LNCaP clone FGC (cell line): ENCODE data around the gene HUNK.

Source experiments
- DNase-seq: peaks from one replicate; pipeline ENCODE4 v3.0.0-alpha.2; 2011; ENCODE audit warnings: low read depth
- H3K4me3 ChIP-seq: 2 replicates; pipeline ENCODE4 v1.5.1; 2011; ENCODE audit warnings: mild to moderate bottlenecking, low read depth, low read length, control low read depth
- TF ChIP-seq, protein P1 (sequence below): IDR thresholded peaks from 2 replicates; pipeline ENCODE4 v1.5.1; 2012; ENCODE audit warnings: mild to moderate bottlenecking; ENCODE audit not compliant: control insufficient read depth, insufficient read depth; ENCODE audit errors: extremely low read depth

The HUNK gene

DNA sequence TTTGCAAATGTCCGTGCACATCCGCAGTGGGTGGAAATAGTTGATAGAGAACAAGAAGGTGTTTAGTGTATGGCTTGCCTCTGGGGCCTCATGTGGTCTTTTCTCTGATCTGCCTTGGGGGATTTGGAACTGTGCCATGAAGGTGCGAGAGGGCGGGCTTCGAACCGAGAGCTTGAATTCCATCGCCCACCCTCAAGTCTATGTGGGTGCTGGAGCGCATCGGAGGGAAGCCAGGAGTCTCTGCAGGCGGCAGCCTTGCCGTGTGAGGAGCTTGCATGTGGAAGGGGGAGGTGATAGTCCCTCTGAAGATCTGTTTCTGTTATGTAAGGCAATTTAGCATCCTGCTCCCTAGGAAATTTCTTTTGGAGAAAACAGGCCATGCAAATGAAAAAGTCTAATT is 119.6 kb downstream of the HUNK start:
- DNase-seq = no peak
- TF ChIP-seq, protein P1, sequence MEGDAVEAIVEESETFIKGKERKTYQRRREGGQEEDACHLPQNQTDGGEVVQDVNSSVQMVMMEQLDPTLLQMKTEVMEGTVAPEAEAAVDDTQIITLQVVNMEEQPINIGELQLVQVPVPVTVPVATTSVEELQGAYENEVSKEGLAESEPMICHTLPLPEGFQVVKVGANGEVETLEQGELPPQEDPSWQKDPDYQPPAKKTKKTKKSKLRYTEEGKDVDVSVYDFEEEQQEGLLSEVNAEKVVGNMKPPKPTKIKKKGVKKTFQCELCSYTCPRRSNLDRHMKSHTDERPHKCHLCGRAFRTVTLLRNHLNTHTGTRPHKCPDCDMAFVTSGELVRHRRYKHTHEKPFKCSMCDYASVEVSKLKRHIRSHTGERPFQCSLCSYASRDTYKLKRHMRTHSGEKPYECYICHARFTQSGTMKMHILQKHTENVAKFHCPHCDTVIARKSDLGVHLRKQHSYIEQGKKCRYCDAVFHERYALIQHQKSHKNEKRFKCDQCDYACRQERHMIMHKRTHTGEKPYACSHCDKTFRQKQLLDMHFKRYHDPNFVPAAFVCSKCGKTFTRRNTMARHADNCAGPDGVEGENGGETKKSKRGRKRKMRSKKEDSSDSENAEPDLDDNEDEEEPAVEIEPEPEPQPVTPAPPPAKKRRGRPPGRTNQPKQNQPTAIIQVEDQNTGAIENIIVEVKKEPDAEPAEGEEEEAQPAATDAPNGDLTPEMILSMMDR = no peak
- no peak overlapping the region for H3K4me3 ChIP-seq

DNA sequence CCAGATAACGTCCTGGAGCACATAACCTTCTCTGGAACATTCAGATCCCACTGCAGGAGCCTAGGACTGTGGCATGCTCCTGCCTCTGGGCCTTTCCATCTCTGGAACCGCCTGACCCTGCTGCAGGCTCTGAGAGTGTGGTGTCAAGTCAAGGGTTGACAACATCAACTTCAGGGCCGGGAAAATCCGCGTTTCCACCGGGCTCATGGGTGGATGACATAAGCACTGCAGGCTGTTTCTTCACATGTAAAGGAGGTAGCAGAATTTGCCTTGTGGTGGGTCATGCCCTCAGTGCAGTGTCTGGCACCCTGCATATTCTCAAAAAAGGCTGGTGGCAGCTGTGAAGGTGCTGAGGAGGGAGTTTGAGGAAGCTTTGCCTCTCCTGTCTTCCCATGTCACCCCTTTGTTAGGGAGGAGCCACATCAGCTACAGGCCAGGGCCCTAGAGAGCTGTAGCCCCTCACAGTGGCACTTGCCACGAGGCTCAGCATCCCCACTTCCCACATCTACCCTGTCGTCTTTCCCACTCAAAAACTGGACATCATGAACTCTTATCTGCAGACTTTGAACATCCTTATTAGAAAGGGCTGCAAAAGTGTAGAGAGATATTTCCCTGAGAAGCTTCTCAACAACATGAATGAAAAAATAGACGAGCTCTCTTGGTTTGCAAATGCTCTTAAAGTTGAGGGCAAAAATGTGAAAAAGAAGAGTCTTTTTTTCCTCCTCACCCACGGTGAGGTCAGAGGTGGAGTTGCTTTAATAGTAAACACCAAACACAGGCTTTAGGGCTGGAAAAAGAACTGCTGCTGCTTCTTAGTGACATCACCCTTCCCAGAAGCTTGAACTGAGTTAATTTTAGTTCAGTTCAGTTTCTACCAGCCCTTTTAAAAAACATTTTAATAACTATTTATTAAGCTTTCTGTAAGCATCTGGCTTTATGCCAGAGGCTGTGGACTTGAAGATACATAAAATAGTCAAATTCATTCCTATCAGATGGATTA is 121.3 kb downstream of the HUNK start:
- TF ChIP-seq, protein P1 = no peak
- no peak overlapping the region for H3K4me3 ChIP-seq
- DNase-seq = no peak

DNA sequence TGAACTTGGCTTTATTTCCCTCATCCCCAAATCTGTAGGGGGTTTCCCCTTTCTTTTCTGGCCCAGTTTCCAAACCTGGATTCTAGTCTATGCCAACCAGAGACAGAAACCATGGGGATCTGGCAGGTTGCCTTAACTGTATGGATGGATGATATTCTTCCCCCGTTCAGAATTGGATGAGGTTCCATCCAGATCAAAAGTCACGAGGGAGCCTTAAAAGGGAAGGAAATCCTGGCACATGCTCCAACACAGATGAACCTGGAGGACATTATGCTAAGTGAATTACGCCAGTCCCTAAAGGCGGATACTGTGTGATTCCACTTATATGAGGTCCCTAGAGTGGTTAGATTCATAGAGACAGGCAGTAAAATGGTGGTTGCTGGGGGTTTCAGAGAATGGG is 124.4 kb downstream of the HUNK start:
- TF ChIP-seq, protein P1 = no peak
- H3K4me3 ChIP-seq = no peak overlapping the region
- no peak for DNase-seq

DNA sequence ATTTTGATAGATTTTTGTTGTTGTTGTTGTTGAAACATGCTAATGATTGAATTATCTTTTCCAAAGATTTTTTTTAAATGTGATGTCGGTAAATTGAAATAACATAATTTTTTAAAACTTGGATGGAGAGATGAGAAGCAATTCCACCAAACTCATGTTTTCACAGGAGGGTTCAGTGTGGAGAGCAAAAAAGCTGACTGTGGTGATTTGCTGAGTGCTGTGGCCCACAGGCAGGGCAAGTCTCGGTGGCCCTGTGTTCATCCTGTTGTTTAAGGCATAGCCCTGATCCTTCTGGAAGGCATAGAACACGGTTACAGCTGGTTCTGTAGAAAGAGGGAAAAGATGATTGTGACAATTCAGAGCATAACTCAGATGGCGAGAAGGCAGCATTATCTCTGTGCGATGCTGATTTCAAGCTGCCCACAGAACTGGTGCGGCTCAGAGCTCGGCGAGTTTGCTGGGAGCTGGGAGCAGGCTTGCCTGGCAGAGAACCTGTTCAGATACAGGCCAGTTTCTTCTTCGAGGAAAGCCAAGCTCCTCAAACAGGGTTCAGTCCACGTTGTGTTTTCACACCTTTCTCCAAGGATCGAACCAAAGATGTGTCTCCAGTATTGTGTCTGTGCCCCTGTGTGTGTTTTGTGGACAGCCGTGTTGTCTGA is 127.1 kb downstream of the HUNK start:
- TF ChIP-seq, protein P1 = no peak
- DNase-seq = no peak
- H3K4me3 ChIP-seq = no peak overlapping the region

DNA sequence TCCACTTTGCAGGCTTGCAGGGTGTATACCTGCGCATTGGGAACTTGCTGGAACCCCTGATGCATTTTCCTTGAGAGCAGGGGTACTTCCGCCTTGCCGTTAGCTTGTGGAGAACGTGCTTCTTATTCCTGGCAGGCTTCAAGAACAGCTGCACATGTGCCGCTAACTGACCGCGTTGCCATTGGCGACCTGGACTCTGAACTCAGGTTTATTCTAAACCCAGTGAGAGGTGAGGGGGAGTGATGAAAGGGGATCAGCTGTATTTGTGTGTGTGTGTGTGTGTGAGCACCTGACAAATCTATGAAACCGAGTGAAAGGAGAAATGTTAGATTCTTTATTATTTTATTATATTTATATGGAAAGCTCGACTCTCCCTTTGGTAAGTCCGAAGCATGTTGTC is 128.6 kb downstream of the HUNK start:
- DNase-seq = no peak
- TF ChIP-seq, protein P1 = no peak

DNA sequence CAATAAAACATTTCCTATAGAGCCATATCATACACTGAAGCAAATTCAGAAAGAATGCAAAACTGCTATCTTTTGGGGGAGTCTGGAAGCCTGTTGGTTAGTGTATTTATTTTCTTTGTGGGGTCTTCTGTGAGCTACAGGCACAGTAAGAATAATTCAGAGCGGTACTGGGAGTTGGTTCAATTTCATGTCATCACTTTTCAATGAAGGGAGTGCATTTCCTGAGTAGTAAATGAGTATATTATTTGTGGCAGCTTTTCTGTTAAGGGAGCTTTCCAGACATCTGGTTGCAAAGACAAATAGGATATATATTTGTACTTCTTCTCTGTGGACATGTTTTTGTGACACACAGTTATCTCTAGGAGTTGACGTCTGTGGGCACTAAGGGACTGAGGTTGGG is 130.6 kb downstream of the HUNK start:
- no peak overlapping the region for H3K4me3 ChIP-seq
- DNase-seq = no peak
- TF ChIP-seq, protein P1 = no peak

More for the DNA sequence above, 128.6 kb downstream of the HUNK start:
- H3K4me3 ChIP-seq = no peak overlapping the region
